Astrocyte of the hippocampus (primary cell): ENCODE results near the gene LRRC32.

Experiments used
- DNase-seq: peaks from one replicate; pipeline ENCODE4 v3.0.0; 2011; ENCODE audit warnings: low read depth, low spot score

Gene LRRC32

GRCh38 chr11:76664578-76665061, 5.9 kb downstream of the LRRC32 start:
- DNase-seq = no peak

GRCh38 chr11:76663912-76664440, 6.6 kb downstream of the LRRC32 start:
- no peak for DNase-seq

DNA sequence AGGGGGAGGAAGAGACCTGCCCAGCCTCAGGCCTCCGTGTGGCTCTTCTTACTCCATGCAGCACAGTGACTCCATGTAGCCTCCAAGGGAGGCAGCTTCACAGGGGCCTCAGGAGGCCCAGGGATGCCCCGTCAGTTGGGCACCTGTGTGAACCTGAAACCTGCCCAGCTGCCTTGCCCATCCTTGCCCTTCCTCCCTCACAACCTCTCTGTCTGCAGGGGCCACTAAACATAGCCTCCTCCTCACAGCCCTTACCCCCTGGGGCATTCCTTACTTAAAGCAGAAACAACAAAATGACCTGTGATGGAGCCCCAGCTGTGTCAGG, 7.1 kb downstream of the LRRC32 start:
- DNase-seq = no peak

GRCh38 chr11:76662656-76663485, 7.7 kb downstream of the LRRC32 start:
- no peak for DNase-seq

GRCh38 chr11:76661834-76662434, 8.6 kb downstream of the LRRC32 start:
- peak; percentile 50 for DNase-seq

GRCh38 chr11:76661306-76661751, 9.2 kb downstream of the LRRC32 start:
- no peak for DNase-seq

DNA sequence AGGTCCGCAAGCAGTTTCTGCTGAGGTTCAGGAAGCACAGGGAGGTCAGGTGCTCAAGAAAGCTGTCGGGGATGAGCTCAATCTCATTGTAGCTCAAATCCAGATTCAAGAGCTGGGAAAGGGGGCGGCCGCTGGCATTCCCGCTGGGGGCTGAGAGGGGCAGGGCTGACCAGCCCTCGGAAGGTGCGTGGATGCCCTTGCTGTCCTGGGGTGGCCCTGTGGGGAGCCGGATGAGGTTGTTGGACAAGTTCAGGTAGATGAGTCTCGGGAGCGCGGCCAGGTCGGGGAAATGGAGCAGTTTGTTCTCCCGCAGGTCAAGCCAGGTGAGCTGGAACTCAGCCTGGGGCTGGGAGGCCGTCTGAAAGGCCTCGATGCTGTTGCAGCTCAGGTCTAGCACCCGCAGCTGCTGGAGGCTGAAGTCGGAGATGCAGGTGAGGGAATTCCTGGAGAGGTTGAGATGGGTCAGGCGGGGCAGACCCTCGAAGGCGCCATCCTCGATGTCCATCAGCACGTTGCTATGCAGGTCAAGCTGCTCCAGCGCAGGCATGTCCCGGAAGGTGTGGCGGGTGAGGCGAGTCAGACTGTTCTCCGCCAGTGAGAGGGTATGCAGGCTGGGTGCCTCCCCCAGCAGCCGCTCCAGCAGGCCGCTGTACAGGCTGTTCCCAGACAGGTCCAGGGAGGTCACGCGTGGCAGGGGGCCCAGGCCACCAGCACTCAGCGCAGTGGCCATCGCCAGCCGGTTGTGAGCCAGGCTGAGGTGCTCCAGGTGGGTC, 9.8 kb downstream of the LRRC32 start:
- DNase-seq = no peak

GRCh38 chr11:76659672-76660532, 10.6 kb downstream of the LRRC32 start:
- no peak for DNase-seq

DNA sequence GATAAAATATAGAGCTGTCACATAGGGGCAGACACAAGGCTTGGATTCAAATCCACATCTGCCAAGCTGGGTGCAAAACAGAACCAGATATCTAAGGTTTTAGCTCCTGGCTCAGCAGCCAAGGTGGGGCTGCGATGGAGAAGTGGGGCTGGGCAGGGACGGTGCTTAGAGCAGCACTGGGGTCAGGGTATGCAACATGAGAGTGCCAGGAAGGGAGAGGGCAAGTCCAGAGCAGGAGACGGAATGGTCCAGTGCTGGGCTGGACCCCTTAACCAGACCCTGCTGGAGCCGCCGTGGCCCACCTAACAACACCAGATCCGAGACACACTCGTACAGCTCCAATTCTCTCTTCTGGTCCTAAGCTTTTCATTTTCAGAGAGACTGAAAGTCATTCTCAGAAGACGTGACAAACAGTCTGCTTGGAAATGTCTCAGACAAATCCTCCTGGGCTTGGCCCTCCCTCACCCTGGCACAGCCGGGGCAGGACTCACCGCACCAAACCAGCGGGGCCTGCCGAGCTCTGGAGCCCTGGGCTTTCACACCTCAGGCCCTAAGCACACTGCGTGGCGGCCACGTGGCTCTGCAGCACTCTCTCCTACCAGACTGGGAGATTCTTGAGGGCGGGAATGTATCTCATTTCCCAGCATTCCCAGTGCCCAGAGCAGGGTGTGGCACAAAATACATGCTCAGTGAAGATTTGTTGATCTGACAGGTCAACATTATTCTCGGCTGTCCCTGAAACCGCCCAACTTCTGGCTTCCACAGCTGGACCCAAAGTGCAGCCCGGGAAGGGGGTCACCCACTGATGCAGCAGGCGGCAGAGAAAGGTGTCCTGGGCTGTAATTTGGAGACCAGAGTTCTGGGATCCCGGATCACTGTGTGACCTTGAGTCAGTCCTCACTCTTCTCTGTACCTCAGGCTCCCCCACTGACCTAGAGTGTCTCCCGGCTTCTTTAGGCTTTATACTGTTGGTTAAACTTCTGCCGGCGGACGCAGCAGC, 11.6 kb downstream of the LRRC32 start:
- DNase-seq = no peak

DNA sequence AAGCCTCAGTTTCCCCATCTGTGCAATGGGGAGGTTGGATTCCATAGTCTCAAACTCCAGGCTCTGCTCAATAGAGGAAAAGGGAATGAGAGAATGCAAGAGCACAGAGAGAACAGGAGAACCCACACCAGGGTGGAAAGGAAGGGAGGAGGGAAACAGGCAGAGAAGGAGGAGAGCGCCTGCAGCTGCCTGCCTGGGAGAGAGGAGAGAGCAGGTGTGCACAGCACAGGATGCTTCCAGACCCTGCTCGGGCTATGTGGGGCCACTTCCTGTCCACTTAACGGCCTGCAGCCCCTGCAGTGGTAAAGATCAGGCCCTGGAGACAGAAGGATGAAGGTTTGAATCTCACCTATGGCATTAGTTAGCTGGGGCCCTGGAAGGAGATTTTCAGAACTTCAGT, 12.3 kb downstream of the LRRC32 start:
- no peak for DNase-seq

- DNase-seq = no peak
Observed at GRCh38 chr11:76657187-76658170, 13.1 kb downstream of the LRRC32 start.

- no peak for DNase-seq
Observed at GRCh38 chr11:76656571-76657081, 13.9 kb downstream of the LRRC32 start.

- DNase-seq = no peak
Observed at GRCh38 chr11:76656050-76656531, 14.5 kb downstream of the LRRC32 start.

DNA sequence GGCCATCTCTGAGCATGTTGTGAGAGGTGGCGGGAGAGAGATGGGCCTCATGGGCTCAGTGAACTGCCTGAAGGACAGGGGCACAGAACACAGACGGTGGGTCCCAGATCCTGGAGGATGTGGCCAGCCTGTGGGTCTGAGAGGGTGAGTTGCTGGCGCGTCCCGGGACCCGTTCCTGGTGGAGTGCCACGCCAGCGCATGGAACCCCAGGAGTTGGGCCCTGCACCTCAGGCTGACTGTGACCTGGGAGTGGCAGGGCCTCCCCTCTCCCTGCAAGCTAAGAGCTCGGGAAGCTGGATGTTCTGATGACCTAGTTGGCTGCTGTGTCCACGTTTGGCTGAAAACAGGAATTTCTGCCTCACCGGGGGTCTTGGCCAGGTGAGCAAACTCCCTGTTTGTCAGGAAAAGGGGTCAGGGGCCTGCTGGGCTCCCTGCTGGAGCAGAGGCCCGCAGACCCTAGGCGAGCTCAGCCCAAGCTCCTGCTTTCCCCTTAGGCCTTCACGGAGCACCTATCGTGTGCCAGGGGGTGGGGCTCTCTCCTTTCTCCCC, 15.0 kb downstream of the LRRC32 start:
- no peak for DNase-seq

GRCh38 chr11:76654980-76655379, 15.6 kb downstream of the LRRC32 start:
- DNase-seq = no peak

DNA sequence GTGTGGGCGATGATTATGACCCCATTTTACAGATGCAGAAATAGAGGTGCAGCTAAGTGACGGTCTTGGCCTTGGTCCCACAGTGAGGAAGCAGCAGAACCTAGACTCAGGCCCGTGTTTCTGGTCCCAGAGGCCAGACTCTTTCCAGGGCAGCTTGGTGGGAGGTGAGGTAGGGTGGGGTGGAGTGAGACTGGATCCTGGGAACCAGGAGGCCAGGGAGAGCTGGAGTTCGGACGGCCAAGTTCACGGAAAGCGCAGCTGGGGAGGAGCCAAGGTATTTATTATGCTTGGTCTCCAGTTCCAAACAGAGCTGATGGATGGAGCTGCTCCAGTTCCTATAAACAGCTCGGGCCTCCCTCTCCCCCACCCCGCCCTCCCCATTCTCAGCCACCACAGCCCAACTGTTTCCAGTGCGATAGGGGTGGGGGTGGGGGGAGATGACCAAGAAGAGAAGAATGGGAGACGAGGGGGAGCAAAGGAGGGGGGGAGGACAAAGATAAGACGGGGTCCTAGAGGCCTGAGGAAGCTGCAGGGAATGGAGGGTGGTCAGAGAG, 16.2 kb downstream of the LRRC32 start:
- DNase-seq = peak; percentile 76

GRCh38 chr11:76653674-76654284, 16.8 kb downstream of the LRRC32 start:
- peak; percentile 61 for DNase-seq
